Immature natural killer cell (primary cell): ENCODE results near the gene OS9. TPM values are rescaled to one million over a fixed set of nuclear protein-coding genes. Genes with fewer than 3 reads are reported as not detected.
"Not testable (repeated sequence)": the region's sequence is repeated elsewhere in the genome, so short reads cannot be mapped to it uniquely, and the experiment has no call there.

Source experiments
- DNase-seq, 3 donors: peaks; one replicate each; pipeline ENCODE4 v3.0.0; 2022; ENCODE audit warnings: mixed read lengths in 1 of 3
- H3K27ac Mint-ChIP-seq, 6 donors: one replicate each; pipeline ENCODE4 v1.8.0; 2020; ENCODE audit warnings: mixed read lengths in 6 of 6, mild to moderate bottlenecking in 5 of 6, inconsistent platforms in 4 of 6, moderate library complexity in 3 of 6
- H3K27me3 Mint-ChIP-seq, 3 donors: one replicate each; pipeline ENCODE4 v1.8.0; 2020 to 2021; ENCODE audit warnings: low read depth in 3 of 3, mild to moderate bottlenecking in 3 of 3, mixed read lengths in 3 of 3, moderate library complexity in 3 of 3, inconsistent platforms in 1 of 3
- H3K36me3 Mint-ChIP-seq, 3 donors: one replicate each; pipeline ENCODE4 v1.8.0; 2020; ENCODE audit warnings: mixed read lengths in 3 of 3, inconsistent platforms in 2 of 3, mild to moderate bottlenecking in 2 of 3
- H3K4me1 Mint-ChIP-seq, 2 donors: one replicate each; pipeline ENCODE4 v1.8.0; 2020; ENCODE audit warnings: inconsistent platforms in 2 of 2, mild to moderate bottlenecking in 2 of 2, mixed read lengths in 2 of 2, moderate library complexity in 1 of 2
- H3K4me3 Mint-ChIP-seq, 5 donors: one replicate each; pipeline ENCODE4 v1.8.0; 2020; ENCODE audit warnings: mild to moderate bottlenecking in 5 of 5, mixed read lengths in 5 of 5, inconsistent platforms in 3 of 5, moderate library complexity in 3 of 5
- H3K9me3 Mint-ChIP-seq, 6 donors: one replicate each; pipeline ENCODE4 v1.8.0; 2020; ENCODE audit warnings: mild to moderate bottlenecking in 6 of 6, mixed read lengths in 6 of 6, inconsistent platforms in 4 of 6, moderate library complexity in 3 of 6
- polyA plus RNA-seq, 3 donors: library from polyadenylated mRNA; unstranded; fragments of 300-500 nt; fragmentation: Illumina TruSeq; gene quantifications; one replicate each; pipeline ENCODE4 v1.2.3, GENCODE V29; 2021

The OS9 gene
- polyA plus RNA-seq, 3 donors from 2014 or later, result 54.2 to 111 (median 59.5) TPM

- Mint-ChIP-seq H3K36me3 (peaks cover 12 to 32% (median 14%) of the 10 kb centered on the region in 3 donors), H3K27ac (peak overlapping the region in 2 of 6 donors; percentile 26 to 59)
- H3K4me1 Mint-ChIP-seq, H3K27me3 Mint-ChIP-seq, H3K9me3 Mint-ChIP-seq, DNase-seq, H3K4me3 Mint-ChIP-seq: not testable (repeated sequence)
Measured at GRCh38 chr12:57721846-57722608, 28.1 kb downstream of the OS9 start.

GRCh38 chr12:57722716-57723629 lies 29.0 kb downstream of the OS9 start:
- Mint-ChIP-seq H3K4me3 (no peak overlapping the region), H3K4me1 (peaks cover 6 to 10% of the 10 kb centered on the region in 2 donors), H3K27me3 (peaks cover 2 to 6% (median 2%) of the 10 kb centered on the region in 3 donors), H3K36me3 (peaks cover 12 to 30% (median 14%) of the 10 kb centered on the region in 3 donors), H3K9me3 (no peaks in the 10 kb centered on the region), H3K27ac (peak overlapping the region in 5 of 6 donors; percentile 8 to 70 (median 55))
- DNase-seq, result no peak

- Mint-ChIP-seq H3K4me1 (peaks cover 6 to 10% of the 10 kb centered on the region in 2 donors), H3K9me3 (no peaks in the 10 kb centered on the region), H3K4me3 (no peak overlapping the region), H3K27me3 (peaks cover 2 to 6% (median 2%) of the 10 kb centered on the region in 3 donors), H3K27ac (peak overlapping the region in 5 of 6 donors; percentile 8 to 60 (median 46)), H3K36me3 (peaks cover 13 to 33% (median 16%) of the 10 kb centered on the region in 3 donors)
- DNase-seq, result no peak
Measured at GRCh38 chr12:57723630-57723962, 29.7 kb downstream of the OS9 start.

- H3K4me1 Mint-ChIP-seq, result peaks cover 6 to 10% of the 10 kb centered on the region in 2 donors
- H3K9me3 Mint-ChIP-seq, result no peaks in the 10 kb centered on the region
- peak overlapping the region; percentile 55 to 71 (median 67) for H3K27ac Mint-ChIP-seq
- no peak overlapping the region for H3K4me3 Mint-ChIP-seq
- peaks cover 12 to 30% (median 14%) of the 10 kb centered on the region in 3 donors for H3K36me3 Mint-ChIP-seq
- peaks cover 2 to 6% (median 2%) of the 10 kb centered on the region in 3 donors for H3K27me3 Mint-ChIP-seq
- no peak for DNase-seq
Measured at GRCh38 chr12:57724003-57724935, 30.3 kb downstream of the OS9 start.

GRCh38 chr12:57724936-57725740 lies 31.2 kb downstream of the OS9 start:
- H3K9me3 Mint-ChIP-seq, result no peaks in the 10 kb centered on the region
- H3K4me3 Mint-ChIP-seq, result peak overlapping the region in 1 of 5 donors; percentile 18
- H3K4me1 Mint-ChIP-seq, result peaks cover 6 to 10% of the 10 kb centered on the region in 2 donors
- H3K27me3 Mint-ChIP-seq, result peaks cover 2 to 6% (median 2%) of the 10 kb centered on the region in 3 donors
- H3K27ac Mint-ChIP-seq, result peak overlapping the region in 5 of 6 donors; percentile 13 to 69 (median 65)
- H3K36me3 Mint-ChIP-seq, result peaks cover 9 to 29% (median 13%) of the 10 kb centered on the region in 3 donors
- DNase-seq, result no peak

- H3K4me3 Mint-ChIP-seq, result no peak overlapping the region
- peaks cover 2 to 6% (median 2%) of the 10 kb centered on the region in 3 donors for H3K27me3 Mint-ChIP-seq
- H3K4me1 Mint-ChIP-seq, result peaks cover 6 to 10% of the 10 kb centered on the region in 2 donors
- peaks cover 9 to 34% (median 15%) of the 10 kb centered on the region in 3 donors for H3K36me3 Mint-ChIP-seq
- no peak overlapping the region for H3K27ac Mint-ChIP-seq
- no peak for DNase-seq
- H3K9me3 Mint-ChIP-seq, result no peaks in the 10 kb centered on the region
Measured at GRCh38 chr12:57725851-57726150, 31.9 kb downstream of the OS9 start.

GRCh38 chr12:57726151-57726883 lies 32.4 kb downstream of the OS9 start:
- peak in 1 of 3 donors; percentile 31 for DNase-seq
- peaks cover 6 to 10% of the 10 kb centered on the region in 2 donors for H3K4me1 Mint-ChIP-seq
- H3K9me3 Mint-ChIP-seq, result no peaks in the 10 kb centered on the region
- peaks cover 0 to 6% (median 2%) of the 10 kb centered on the region in 3 donors for H3K27me3 Mint-ChIP-seq
- H3K36me3 Mint-ChIP-seq, result peaks cover 12 to 36% (median 18%) of the 10 kb centered on the region in 3 donors
- peak overlapping the region in 2 of 5 donors; percentile 69 to 78 for H3K4me3 Mint-ChIP-seq
- H3K27ac Mint-ChIP-seq, result peak overlapping the region in 1 of 6 donors; percentile 61

- H3K4me3 Mint-ChIP-seq, result no peak overlapping the region
- peaks cover 15 to 40% (median 24%) of the 10 kb centered on the region in 3 donors for H3K36me3 Mint-ChIP-seq
- H3K27ac Mint-ChIP-seq, result no peak overlapping the region
Measured at GRCh38 chr12:57726884-57727757, 33.2 kb downstream of the OS9 start.

GRCh38 chr12:57727758-57728395 lies 33.9 kb downstream of the OS9 start:
- H3K36me3 Mint-ChIP-seq, result peaks cover 15 to 48% (median 25%) of the 10 kb centered on the region in 3 donors
- H3K9me3 Mint-ChIP-seq, result no peaks in the 10 kb centered on the region
- H3K4me3 Mint-ChIP-seq, result no peak overlapping the region
- H3K27ac Mint-ChIP-seq, result peak overlapping the region in 4 of 6 donors; percentile 37 to 70 (median 63)
- peaks cover 0 to 3% (median 0%) of the 10 kb centered on the region in 3 donors for H3K27me3 Mint-ChIP-seq
- peaks cover 6 to 8% of the 10 kb centered on the region in 2 donors for H3K4me1 Mint-ChIP-seq
- DNase-seq, result no peak

More at GRCh38 chr12:57726884-57727757, 33.2 kb downstream of the OS9 start:
- Mint-ChIP-seq H3K4me1 (peaks cover 6 to 8% of the 10 kb centered on the region in 2 donors), H3K9me3 (no peaks in the 10 kb centered on the region), H3K27me3 (peaks cover 0 to 4% (median 2%) of the 10 kb centered on the region in 3 donors)
- no peak for DNase-seq

- peaks cover 15 to 55% (median 25%) of the 10 kb centered on the region in 3 donors for H3K36me3 Mint-ChIP-seq
- DNase-seq, result no peak
- H3K27ac Mint-ChIP-seq, result peak overlapping the region in 2 of 6 donors; percentile 68 to 71
- H3K4me1 Mint-ChIP-seq, result peaks cover 3 to 7% of the 10 kb centered on the region in 2 donors
- H3K9me3 Mint-ChIP-seq, result no peaks in the 10 kb centered on the region
- H3K27me3 Mint-ChIP-seq, result peaks cover 0 to 3% (median 0%) of the 10 kb centered on the region in 3 donors
- H3K4me3 Mint-ChIP-seq, result no peak overlapping the region
Measured at GRCh38 chr12:57729321-57729844, 35.5 kb downstream of the OS9 start.
